PFSK-1 (cell line): ENCODE data around the gene NUP98.

Source experiments
- POLR2AphosphoS5 ChIP-seq: IDR thresholded peaks from 2 replicates; pipeline ENCODE4 v1.6.1; 2012; ENCODE audit warnings: low read depth, mild to moderate bottlenecking, control low read depth, low read length, moderate library complexity
- REST ChIP-seq, 2 experiments: IDR thresholded peaks; 2 replicates each; pipeline versions ENCODE4 v1.6.1 to v1.8.0; 2011 to 2012; ENCODE audit warnings: low read depth in 2 of 2, low read length in 2 of 2, control low read depth in 1 of 2, inconsistent platforms in 1 of 2, mild to moderate bottlenecking in 1 of 2, moderate library complexity in 1 of 2; ENCODE audit not compliant: insufficient read depth in 1 of 2
- SIN3A ChIP-seq: IDR thresholded peaks from 2 replicates; pipeline ENCODE4 v1.6.1; 2012; ENCODE audit warnings: mild to moderate bottlenecking, low read length, moderate library complexity, borderline replicate concordance; ENCODE audit not compliant: insufficient read depth
- TAF1 ChIP-seq: IDR thresholded peaks from 2 replicates; pipeline ENCODE4 v1.6.1; 2012; ENCODE audit warnings: low read length, control low read depth, borderline replicate concordance; ENCODE audit not compliant: insufficient read depth

GRCh38 chr11:3703383-3703782 lies 94.0 kb downstream of the NUP98 start:
- TF ChIP-seq SIN3A (no peak), REST (IDR thresholded peaks at IDR 0.05; ENCODE audit: insufficient read depth in 1 of 2, low read depth in 2 of 2, low read length in 2 of 2) (no peak), POLR2AphosphoS5 (no peak), TAF1 (no peak)
